ENCODE data around the gene MAP1LC3B.

DNA sequence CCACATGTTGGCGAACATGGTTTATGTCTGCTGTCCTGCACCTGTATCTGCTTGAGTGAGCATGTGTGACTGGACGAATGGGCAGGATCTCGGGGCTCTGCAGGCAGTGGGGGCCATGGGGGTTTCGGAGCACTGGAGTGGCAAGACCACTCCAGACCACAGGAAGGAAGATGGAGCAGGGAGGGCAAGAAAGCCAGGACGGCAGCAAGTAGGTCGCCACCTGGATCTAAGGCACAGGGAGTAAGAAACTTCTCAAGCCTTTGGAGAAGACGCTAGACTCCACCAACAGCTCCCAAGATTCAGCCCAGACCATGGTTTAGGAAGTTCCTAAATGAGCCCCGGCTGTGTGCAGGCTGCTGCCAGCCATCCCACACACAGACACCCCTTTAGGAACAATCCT, 42.1 kb upstream of the MAP1LC3B start:
- TF ChIP-seq CTCF (IDR thresholded peaks at IDR 0.05; ENCODE audit: insufficient read depth, low read length): no peak
- no peak for TF ChIP-seq GABPA (IDR thresholded peaks at IDR 0.05; ENCODE audit: low read depth)
- TF ChIP-seq REST (IDR thresholded peaks at IDR 0.05; ENCODE audit: insufficient replicate concordance, low read depth): no peak
- no peak for TF ChIP-seq POLR2AphosphoS5 (IDR thresholded peaks at IDR 0.05; ENCODE audit: low read depth)

All from HL-60 (cell line).